Breast epithelium (tissue), 4 donors: Measurements from ENCODE around the gene ERAL1. TPM values are rescaled to one million over a fixed set of nuclear protein-coding genes. Genes with fewer than 3 reads are reported as not detected.

Experiments used
- DNase-seq, 2 donors: peaks; one replicate each; pipeline ENCODE4 v3.0.0-alpha.2; 2019; ENCODE audit warnings: low spot score in 2 of 2
- H3K27ac ChIP-seq, 2 donors: fragments of 200-600 bp; sonication (generic) in 1 of 2; one replicate each; pipeline ENCODE4 v1.5.1; 2016 to 2019; ENCODE audit warnings: mild to moderate bottlenecking in 1 of 2
- H3K27me3 ChIP-seq, 2 donors: fragments of 200-600 bp; sonication (generic) in 1 of 2; one replicate each; pipeline versions ENCODE4 v1.5.1 to v1.6.0; 2017 to 2019; ENCODE audit warnings: control low read depth in 1 of 2, mild to moderate bottlenecking in 1 of 2
- H3K36me3 ChIP-seq: fragments of 200-600 bp; one replicate; pipeline ENCODE4 v1.5.1; 2019
- H3K4me1 ChIP-seq, 2 donors: fragments of 200-600 bp; sonication (generic); one replicate each; pipeline ENCODE4 v1.5.1; 2016 to 2019; ENCODE audit warnings: control low read depth in 1 of 2
- H3K4me3 ChIP-seq, 3 donors: fragments of 200-600 bp; sonication (generic); 1 replicate in 2 of 3; 2 replicates in 1 of 3; pipeline ENCODE4 v1.5.1; 2016 to 2019; ENCODE audit warnings: mild to moderate bottlenecking in 3 of 3, moderate library complexity in 2 of 3
- H3K9me3 ChIP-seq, 2 donors: fragments of 200-600 bp; sonication (generic) in 1 of 2; one replicate each; pipeline ENCODE4 v1.5.1; 2016 to 2019; ENCODE audit warnings: control low read depth in 1 of 2
- CTCF ChIP-seq, 3 donors: fragments of 450-650 bp; IDR thresholded peaks; one replicate each; pipeline ENCODE4 v1.5.1; 2016 to 2017; ENCODE audit warnings: antibody characterized with exemption in 3 of 3, mild to moderate bottlenecking in 3 of 3, moderate library complexity in 3 of 3
- POLR2A ChIP-seq: fragments of 450-650 bp; IDR thresholded peaks from one replicate; pipeline ENCODE4 v1.6.1; 2016; ENCODE audit warnings: antibody characterized with exemption, mild to moderate bottlenecking, moderate library complexity
- POLR2AphosphoS5 ChIP-seq, 3 donors: sonication (generic); formaldehyde crosslinking; IDR thresholded peaks; one replicate each; pipeline ENCODE4 v1.6.1; 2017; ENCODE audit warnings: antibody characterized with exemption in 3 of 3
- intact Hi-C: fragments of 100-400 bp; cut with DNase I; formaldehyde crosslinking; loops from one replicate; pipeline ENCODE4 v1.15.1; 2023; ENCODE audit warnings: low total_unique reads
- total RNA-seq, 3 donors: library from RNA; depleted of rRNA; stranded (reverse); fragments of >200 nt; gene quantifications; one replicate each; pipeline ENCODE4 v1.1.0, GENCODE V29; 2016

ERAL1 gene
- total RNA-seq, 3 donors from 2014 or later: 24.3 to 51.2 (median 26.4) TPM

- Histone ChIP-seq H3K4me3 (no peak overlapping the region), H3K27ac (no peak overlapping the region), H3K9me3 (no peaks in the 10 kb centered on the region), H3K27me3 (no peaks in the 10 kb centered on the region), H3K4me1 (peaks cover 0 to 3% of the 10 kb centered on the region in 2 donors), H3K36me3 (no peaks in the 10 kb centered on the region)
- no peak for DNase-seq
- intact Hi-C loops: loop anchor here (10.0 kb wide), 1 partner anchor 160 kb away; the partner anchor contains the start of gene TRAF4
- no peak for TF ChIP-seq CTCF (IDR thresholded peaks at IDR 0.05)
Observed at GRCh38 chr17:28904800-28905199, 50.0 kb downstream of the ERAL1 start.

DNA sequence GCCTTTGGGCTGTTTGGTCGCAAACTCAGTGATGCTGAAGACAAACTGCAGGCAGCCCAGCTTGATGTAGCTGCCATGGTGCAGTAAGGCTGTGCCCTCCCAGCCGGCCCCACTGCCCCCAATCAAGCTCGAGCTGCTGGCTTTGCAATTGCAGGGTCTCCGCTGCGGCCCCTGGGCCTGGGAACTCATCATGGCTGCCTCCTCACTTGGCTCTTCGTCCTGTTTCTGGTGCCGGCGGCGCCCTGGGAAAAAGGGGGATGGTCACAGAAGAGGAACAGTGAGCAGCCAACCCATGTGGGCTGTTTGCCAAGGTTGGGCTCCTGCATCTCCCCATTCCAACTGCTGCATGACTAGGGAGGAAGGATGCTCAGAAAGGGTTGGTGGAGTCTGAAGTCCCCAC is 51.5 kb downstream of the ERAL1 start:
- H3K27ac ChIP-seq: peak overlapping the region in 1 of 2 donors; percentile 89
- H3K36me3 ChIP-seq: peaks cover 5% of the 10 kb centered on the region
- intact Hi-C loops: loop anchor here (10.0 kb wide), 1 partner anchor 161 kb away; the partner anchor contains the start of gene TRAF4
- H3K27me3 ChIP-seq: no peaks in the 10 kb centered on the region
- no peaks in the 10 kb centered on the region for H3K9me3 ChIP-seq
- TF ChIP-seq POLR2A (no peak), POLR2AphosphoS5 (IDR thresholded peaks at IDR 0.05) (no peak), CTCF (IDR thresholded peaks at IDR 0.05) (no peak)
- no peak overlapping the region for H3K4me3 ChIP-seq
- no peak for DNase-seq
- H3K4me1 ChIP-seq: peaks cover 0 to 3% of the 10 kb centered on the region in 2 donors

DNA sequence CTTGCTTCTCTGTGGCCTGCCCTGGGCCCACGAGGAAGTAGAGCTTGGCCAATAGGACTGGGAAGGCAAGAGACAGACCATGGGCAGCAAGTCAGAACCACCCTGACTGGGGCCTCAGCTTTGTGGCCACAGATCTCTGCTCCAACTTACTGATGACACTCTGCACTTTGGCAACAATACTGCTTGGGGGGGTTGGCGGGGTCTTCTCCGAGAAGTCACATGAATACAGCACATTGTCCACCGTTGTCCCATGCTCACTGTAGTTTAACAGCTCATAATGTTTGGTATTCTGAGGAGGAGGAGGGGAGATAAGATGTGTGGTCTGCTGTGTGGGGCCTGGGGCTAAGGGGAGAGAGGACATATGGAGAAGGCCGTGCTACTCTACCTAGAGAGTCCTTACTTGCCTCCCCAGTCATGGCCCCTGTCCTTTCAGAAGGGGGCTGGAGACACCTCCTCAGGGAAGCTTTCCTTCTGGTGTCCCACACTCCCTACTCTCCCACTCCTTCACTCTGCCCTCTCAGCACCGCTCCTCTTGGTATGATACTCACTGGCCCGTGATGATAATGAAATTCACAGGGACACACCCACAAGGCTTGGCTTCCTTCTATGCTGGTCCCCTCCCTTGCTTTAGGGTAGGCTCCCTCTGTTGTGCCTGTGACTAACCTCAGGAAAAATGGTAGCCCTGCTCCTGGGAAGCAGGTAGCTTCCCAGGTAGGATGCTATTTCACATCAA is 52.1 kb downstream of the ERAL1 start:
- intact Hi-C loops: loop anchor here (10.0 kb wide), 1 partner anchor 162 kb away; the partner anchor contains the start of gene TRAF4
- DNase-seq: no peak
- TF ChIP-seq CTCF (IDR thresholded peaks at IDR 0.05) (no peak), POLR2AphosphoS5 (IDR thresholded peaks at IDR 0.05) (no peak), POLR2A (no peak)
- H3K27me3 ChIP-seq: no peaks in the 10 kb centered on the region
- no peak overlapping the region for H3K4me3 ChIP-seq
- H3K27ac ChIP-seq: peak overlapping the region; percentile 21 to 89
- H3K4me1 ChIP-seq: peaks cover 0 to 3% of the 10 kb centered on the region in 2 donors
- peaks cover 5% of the 10 kb centered on the region for H3K36me3 ChIP-seq
- H3K9me3 ChIP-seq: no peaks in the 10 kb centered on the region

DNA sequence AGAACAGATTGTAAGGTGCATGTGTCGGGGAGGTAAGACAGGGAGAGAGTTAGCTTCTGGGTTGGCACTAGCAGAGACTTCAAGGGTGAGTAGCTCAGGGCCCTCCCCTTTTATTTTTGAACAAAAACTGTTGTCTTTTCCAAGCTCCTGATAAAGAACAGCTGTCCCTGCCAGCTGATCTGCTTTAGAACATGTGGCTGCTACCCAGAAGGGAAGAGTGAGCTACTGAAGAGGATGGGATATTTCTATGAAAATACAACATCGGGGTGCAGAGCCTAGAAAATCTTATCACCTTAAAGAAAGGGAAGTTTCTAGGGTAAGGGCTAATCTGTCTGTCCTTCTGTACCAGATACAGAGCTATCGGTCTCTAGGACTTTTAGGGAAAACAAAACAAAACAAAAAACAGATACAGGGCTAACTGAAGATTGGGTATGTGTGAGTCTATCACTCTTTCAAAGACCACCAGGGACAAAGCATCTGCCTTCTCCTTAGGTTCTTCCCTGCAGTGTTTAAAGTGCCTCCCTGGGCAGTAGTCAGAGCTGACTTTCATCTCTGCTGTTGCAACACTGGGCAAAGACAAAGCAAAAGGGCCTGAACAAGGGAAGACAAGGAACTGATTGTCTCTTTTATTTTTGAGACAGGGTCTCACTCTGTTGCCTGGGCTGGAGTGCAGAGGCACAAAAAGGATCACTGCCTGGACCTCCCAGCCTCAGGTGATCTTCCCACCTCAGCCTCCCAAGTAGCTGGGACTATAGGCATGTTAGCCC is 53.1 kb downstream of the ERAL1 start:
- TF ChIP-seq POLR2AphosphoS5 (IDR thresholded peaks at IDR 0.05) (no peak), CTCF (IDR thresholded peaks at IDR 0.05) (no peak), POLR2A (no peak)
- Histone ChIP-seq H3K27me3 (no peaks in the 10 kb centered on the region), H3K36me3 (peaks cover 5% of the 10 kb centered on the region), H3K9me3 (no peaks in the 10 kb centered on the region), H3K4me1 (peaks cover 0 to 3% of the 10 kb centered on the region in 2 donors), H3K27ac (peak overlapping the region; percentile 71 to 89), H3K4me3 (no peak overlapping the region)
- DNase-seq: no peak
- intact Hi-C loops: loop anchor here (10.0 kb wide), 1 partner anchor 163 kb away; the partner anchor contains the start of gene TRAF4
